Activated B cell treated with CpG ODN at 0.5 μM for 24 hours (primary cell): ENCODE measurements around the gene ECPAS. TPM values are rescaled to one million over a fixed set of nuclear protein-coding genes. Genes with fewer than 3 reads are reported as not detected.
"Not testable (repeated sequence)": the region's sequence is repeated elsewhere in the genome, so short reads cannot be mapped to it uniquely, and the experiment has no call there.

ENCODE experiments used
- ATAC-seq: fragments of 200-7000 bp; cut with Tn5 transposase; one replicate; pipeline ENCODE4 v1.10.0; 2021; ENCODE audit warnings: low read depth, mild to moderate bottlenecking, moderate library complexity
- CTCF ChIA-PET: fragments of 350-600 bp; sonication (Branson Sonifier 250); formaldehyde crosslinking; loops from one replicate; lab custom pipeline; 2021; ENCODE audit warnings: antibody characterized with exemption; lab: Charles Lee
- POLR2A ChIA-PET: fragments of 350-600 bp; sonication (Branson Sonifier 250); formaldehyde crosslinking; loops from one replicate; lab custom pipeline; 2021; ENCODE audit warnings: antibody characterized with exemption; lab: Charles Lee
- DNase-seq: peaks from one replicate; pipeline ENCODE4 v3.0.0; 2022
- H3K27ac Mint-ChIP-seq: one replicate; pipeline ENCODE4 v1.8.0; 2020; ENCODE audit warnings: mixed read lengths
- H3K27me3 Mint-ChIP-seq: one replicate; pipeline ENCODE4 v1.8.0; 2021; ENCODE audit warnings: mixed read lengths
- H3K36me3 Mint-ChIP-seq: one replicate; pipeline ENCODE4 v1.8.0; 2021; ENCODE audit warnings: low read depth, mixed read lengths
- H3K4me1 Mint-ChIP-seq: one replicate; pipeline ENCODE4 v1.8.0; 2021; ENCODE audit warnings: mixed read lengths
- H3K4me3 Mint-ChIP-seq: one replicate; pipeline ENCODE4 v1.8.0; 2020; ENCODE audit warnings: mild to moderate bottlenecking, mixed read lengths
- H3K9me3 Mint-ChIP-seq: one replicate; pipeline ENCODE4 v1.8.0; 2020; ENCODE audit warnings: mixed read lengths
- intact Hi-C: fragments of 100-400 bp; cut with micrococcal nuclease; formaldehyde crosslinking; loops from one replicate; pipeline ENCODE4 v1.15.1; 2024
- total RNA-seq: library from RNA; stranded (reverse); gene quantifications from 2 replicates; pipeline ENCODE4 v1.2.3, GENCODE V29; 2022
- TF ChIP-seq, protein P1 (sequence below): fragments of 200-600 bp; IDR thresholded peaks from one replicate; pipeline ENCODE4 v1.8.0; 2022; ENCODE audit warnings: antibody characterized with exemption, mild to moderate bottlenecking

The ECPAS gene
- total RNA-seq, 1 donor from 2014 or later = 81.9 TPM

- ChIA-PET POLR2A (no interaction called here), CTCF (no interaction called here)
- DNase-seq (no peak), ATAC-seq (no peak)
- H3K36me3 Mint-ChIP-seq = no peaks in the 10 kb centered on the region
- H3K27ac Mint-ChIP-seq = no peak overlapping the region
- H3K9me3 Mint-ChIP-seq = peaks cover 7% of the 10 kb centered on the region
- peaks cover 9% of the 10 kb centered on the region for H3K27me3 Mint-ChIP-seq
- intact Hi-C loops = no loop called here
- no peaks in the 10 kb centered on the region for H3K4me1 Mint-ChIP-seq
- no peak overlapping the region for H3K4me3 Mint-ChIP-seq
- TF ChIP-seq, protein P1, sequence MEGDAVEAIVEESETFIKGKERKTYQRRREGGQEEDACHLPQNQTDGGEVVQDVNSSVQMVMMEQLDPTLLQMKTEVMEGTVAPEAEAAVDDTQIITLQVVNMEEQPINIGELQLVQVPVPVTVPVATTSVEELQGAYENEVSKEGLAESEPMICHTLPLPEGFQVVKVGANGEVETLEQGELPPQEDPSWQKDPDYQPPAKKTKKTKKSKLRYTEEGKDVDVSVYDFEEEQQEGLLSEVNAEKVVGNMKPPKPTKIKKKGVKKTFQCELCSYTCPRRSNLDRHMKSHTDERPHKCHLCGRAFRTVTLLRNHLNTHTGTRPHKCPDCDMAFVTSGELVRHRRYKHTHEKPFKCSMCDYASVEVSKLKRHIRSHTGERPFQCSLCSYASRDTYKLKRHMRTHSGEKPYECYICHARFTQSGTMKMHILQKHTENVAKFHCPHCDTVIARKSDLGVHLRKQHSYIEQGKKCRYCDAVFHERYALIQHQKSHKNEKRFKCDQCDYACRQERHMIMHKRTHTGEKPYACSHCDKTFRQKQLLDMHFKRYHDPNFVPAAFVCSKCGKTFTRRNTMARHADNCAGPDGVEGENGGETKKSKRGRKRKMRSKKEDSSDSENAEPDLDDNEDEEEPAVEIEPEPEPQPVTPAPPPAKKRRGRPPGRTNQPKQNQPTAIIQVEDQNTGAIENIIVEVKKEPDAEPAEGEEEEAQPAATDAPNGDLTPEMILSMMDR = no peak
Observed at GRCh38 chr9:111349766-111350165, 134.4 kb downstream of the ECPAS start.

DNA sequence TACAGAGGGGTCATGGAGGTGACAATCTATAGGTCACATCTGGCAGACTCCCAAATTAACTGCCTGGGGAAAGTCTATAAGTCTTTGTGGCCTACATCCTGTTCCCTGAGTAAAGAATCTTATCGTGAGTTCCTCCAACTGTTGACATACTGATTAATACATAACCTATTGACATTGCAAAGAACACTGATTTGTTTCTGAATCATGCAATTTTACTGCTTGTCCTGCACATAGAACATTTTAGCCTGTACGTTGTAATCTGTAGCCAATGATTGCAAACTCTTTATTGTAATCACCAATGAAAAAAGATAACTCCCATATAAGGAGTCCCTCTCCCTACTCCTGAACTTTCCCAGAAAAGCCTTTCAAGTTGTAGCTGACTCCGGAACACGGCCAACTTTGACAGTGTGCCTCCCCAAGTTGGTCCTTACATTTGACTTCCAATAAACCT is 135.3 kb downstream of the ECPAS start:
- DNase-seq (no peak), ATAC-seq (no peak)
- TF ChIP-seq, protein P1 = no peak
- Mint-ChIP-seq H3K4me3 (no peak overlapping the region), H3K4me1 (no peaks in the 10 kb centered on the region), H3K36me3 (no peaks in the 10 kb centered on the region), H3K27ac (no peak overlapping the region), H3K9me3 (peaks cover 7% of the 10 kb centered on the region), H3K27me3 (peaks cover 9% of the 10 kb centered on the region)
- ChIA-PET CTCF (no interaction called here), POLR2A (no interaction called here)
- intact Hi-C loops = no loop called here

- H3K36me3 Mint-ChIP-seq, ATAC-seq, POLR2A ChIA-PET, CTCF ChIA-PET, H3K27ac Mint-ChIP-seq, H3K4me3 Mint-ChIP-seq, DNase-seq, H3K27me3 Mint-ChIP-seq, H3K9me3 Mint-ChIP-seq, intact Hi-C loops: not testable (repeated sequence)
- peaks cover 20% of the 10 kb centered on the region for H3K4me1 Mint-ChIP-seq
Observed at GRCh38 chr9:111334318-111334863, 149.8 kb downstream of the ECPAS start.

DNA sequence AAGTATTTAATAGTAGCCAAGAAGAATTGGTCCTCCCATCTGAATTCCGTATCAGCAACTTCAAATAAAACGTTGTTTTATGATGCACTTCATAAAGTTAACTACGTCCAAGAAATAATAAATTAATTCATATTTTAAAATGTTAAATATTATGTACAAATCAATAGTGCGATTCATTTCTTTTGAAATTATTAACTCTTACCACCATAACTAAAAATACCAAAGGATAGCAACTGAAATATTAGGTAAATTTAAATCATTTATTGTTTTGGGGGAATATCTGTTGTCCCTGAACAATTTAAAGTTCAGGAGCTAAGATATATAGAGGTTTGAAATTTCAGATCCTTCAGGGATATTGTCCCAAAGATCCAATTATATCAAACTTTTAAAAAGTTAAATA is 154.1 kb downstream of the ECPAS start, which contains the start of gene OR2K2:
TSS of gene OR2K2 (minus strand) at position 101 of the 400 bp plus-strand sequence. CDS start 1,791 bp downstream, outside the sequence.
- peaks cover 6% of the 10 kb centered on the region for H3K27me3 Mint-ChIP-seq
- H3K27ac Mint-ChIP-seq = no peak within 1 kb of the TSS
- H3K4me3 Mint-ChIP-seq = no peak within 1 kb of the TSS
- intact Hi-C loops = no loop called here
- ATAC-seq = no peak
- peaks cover 13% of the 10 kb centered on the region for H3K4me1 Mint-ChIP-seq
- no peaks in the 10 kb centered on the region for H3K9me3 Mint-ChIP-seq
- POLR2A ChIA-PET = no interaction called here
- CTCF ChIA-PET = no interaction called here
- H3K36me3 Mint-ChIP-seq = no peaks in the 10 kb centered on the region
- no peak for DNase-seq
- TF ChIP-seq, protein P1 = no peak

GRCh38 chr9:111320631-111321030 is 163.6 kb downstream of the ECPAS start:
- Mint-ChIP-seq H3K27ac (no peak overlapping the region), H3K9me3 (peaks cover 3% of the 10 kb centered on the region), H3K36me3 (no peaks in the 10 kb centered on the region), H3K4me3 (no peak overlapping the region), H3K27me3 (peaks cover 5% of the 10 kb centered on the region), H3K4me1 (no peaks in the 10 kb centered on the region)
- DNase-seq (no peak), ATAC-seq (no peak)
- POLR2A ChIA-PET = no interaction called here
- intact Hi-C loops = no loop called here
- TF ChIP-seq, protein P1 = no peak
- CTCF ChIA-PET = no interaction called here

DNA sequence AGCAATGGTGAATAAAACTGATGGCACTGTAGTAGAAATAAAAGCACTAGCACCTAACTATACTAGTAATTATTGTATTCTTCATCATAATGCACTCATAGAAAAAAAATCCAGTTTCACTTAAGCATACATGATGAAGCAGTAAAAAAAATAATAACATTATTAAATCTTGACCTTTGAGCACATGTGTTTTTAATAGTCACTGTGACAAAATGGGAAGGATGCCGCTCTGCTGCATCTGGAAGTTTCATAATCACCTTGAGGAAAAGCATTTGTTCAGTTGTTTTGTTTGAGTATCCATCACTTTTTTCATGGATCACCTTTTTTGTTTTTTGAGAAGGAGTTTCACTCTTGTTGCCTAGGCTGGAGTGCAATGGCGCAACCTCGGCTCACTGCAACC is 167.4 kb downstream of the ECPAS start:
- H3K4me3 Mint-ChIP-seq = no peak overlapping the region

More for the DNA sequence above, 167.4 kb downstream of the ECPAS start:
- TF ChIP-seq, protein P1 = no peak
- Mint-ChIP-seq H3K9me3 (peaks cover 3% of the 10 kb centered on the region), H3K4me1 (no peaks in the 10 kb centered on the region), H3K27me3 (peaks cover 5% of the 10 kb centered on the region), H3K36me3 (no peaks in the 10 kb centered on the region), H3K27ac (no peak overlapping the region)
- intact Hi-C loops = no loop called here
- ChIA-PET POLR2A (no interaction called here), CTCF (no interaction called here)
- ATAC-seq = no peak
- no peak for DNase-seq
